Thoracic aorta (tissue), 2 donors: Measurements from ENCODE around the gene MPC1. TPM values are rescaled to one million over a fixed set of nuclear protein-coding genes. Genes with fewer than 3 reads are reported as not detected.

Experiments
- ATAC-seq: fragments of 150-250 bp; one replicate; pipeline ENCODE4 v1.8.0; 2017; ENCODE audit warnings: low read depth; ENCODE audit not compliant: insufficient number of reproducible peaks, low FRiP score
- DNase-seq: peaks from one replicate; pipeline ENCODE4 v3.0.0-alpha.2; 2020; ENCODE audit warnings: low spot score
- H3K27ac ChIP-seq, 2 donors: fragments of 200-600 bp; sonication (generic); 1 replicate in 1 of 2; 2 replicates in 1 of 2; pipeline ENCODE4 v1.5.1; 2016; ENCODE audit warnings: mild to moderate bottlenecking in 2 of 2, moderate library complexity in 2 of 2
- H3K27me3 ChIP-seq: fragments of 200-600 bp; sonication (generic); replicated peaks from 2 replicates; pipeline ENCODE4 v1.6.0; 2016; ENCODE audit warnings: mild to moderate bottlenecking; ENCODE audit not compliant: insufficient read depth
- H3K36me3 ChIP-seq: fragments of 200-600 bp; sonication (generic); one replicate; pipeline ENCODE4 v1.5.1; 2016
- H3K4me1 ChIP-seq, 2 donors: fragments of 200-600 bp; sonication (generic); 1 replicate in 1 of 2; 2 replicates in 1 of 2; pipeline versions ENCODE4 v1.5.1 to v1.6.0; 2016; ENCODE audit warnings: low read depth in 2 of 2, mild to moderate bottlenecking in 1 of 2; ENCODE audit not compliant: control insufficient read depth in 1 of 2
- H3K4me3 ChIP-seq: fragments of 200-600 bp; sonication (generic); 2 replicates; pipeline ENCODE4 v1.5.1; 2016; ENCODE audit warnings: mild to moderate bottlenecking
- H3K9me3 ChIP-seq: fragments of 200-600 bp; sonication (generic); 2 replicates; pipeline ENCODE4 v1.5.1; 2016
- CTCF ChIP-seq: fragments of 200-600 bp; sonication (generic); IDR thresholded peaks from one replicate; pipeline ENCODE4 v1.5.1; 2019; ENCODE audit warnings: antibody characterized with exemption
- total RNA-seq, 2 donors: library from RNA; depleted of rRNA; stranded (reverse); fragments of >200 nt; gene quantifications; one replicate each; pipeline versions ENCODE4 v1.1.0 to v1.2.3, GENCODE V29; 2016

MPC1 gene
- total RNA-seq, 2 donors from 2014 or later, result 43.8 to 56.0 TPM

GRCh38 chr6:166412156-166412910 lies 29.6 kb upstream of the MPC1 start:
- ATAC-seq, result no peak

GRCh38 chr6:166411721-166412151 lies 29.0 kb upstream of the MPC1 start:
- DNase-seq (no peak), ATAC-seq (no peak)
- no peak overlapping the region for H3K27ac ChIP-seq
- H3K4me1 ChIP-seq, result no peaks in the 10 kb centered on the region
- H3K9me3 ChIP-seq, result no peaks in the 10 kb centered on the region
- no peak overlapping the region for H3K4me3 ChIP-seq
- no peak for TF ChIP-seq CTCF
- peaks cover 5% of the 10 kb centered on the region for H3K36me3 ChIP-seq
- no peaks in the 10 kb centered on the region for H3K27me3 ChIP-seq

More at GRCh38 chr6:166412156-166412910, 29.6 kb upstream of the MPC1 start:
- no peaks in the 10 kb centered on the region for H3K9me3 ChIP-seq
- no peaks in the 10 kb centered on the region for H3K4me1 ChIP-seq
- no peak for DNase-seq
- H3K36me3 ChIP-seq, result peaks cover 5% of the 10 kb centered on the region
- no peaks in the 10 kb centered on the region for H3K27me3 ChIP-seq
- no peak for TF ChIP-seq CTCF
- no peak overlapping the region for H3K27ac ChIP-seq
- no peak overlapping the region for H3K4me3 ChIP-seq

GRCh38 chr6:166411271-166411670 lies 28.5 kb upstream of the MPC1 start:
- no peaks in the 10 kb centered on the region for H3K9me3 ChIP-seq
- no peaks in the 10 kb centered on the region for H3K4me1 ChIP-seq
- no peaks in the 10 kb centered on the region for H3K27me3 ChIP-seq
- no peak for DNase-seq
- H3K36me3 ChIP-seq, result peaks cover 5% of the 10 kb centered on the region
- TF ChIP-seq CTCF, result no peak
- ATAC-seq, result no peak
- no peak overlapping the region for H3K4me3 ChIP-seq
- H3K27ac ChIP-seq, result no peak overlapping the region

GRCh38 chr6:166410426-166410935 lies 27.7 kb upstream of the MPC1 start:
- Histone ChIP-seq H3K27me3 (no peaks in the 10 kb centered on the region), H3K36me3 (peaks cover 5% of the 10 kb centered on the region), H3K4me3 (no peak overlapping the region), H3K27ac (no peak overlapping the region), H3K4me1 (no peaks in the 10 kb centered on the region), H3K9me3 (no peaks in the 10 kb centered on the region)
- ATAC-seq (no peak), DNase-seq (no peak)
- no peak for TF ChIP-seq CTCF

GRCh38 chr6:166408936-166409755 lies 26.4 kb upstream of the MPC1 start:
- no peak for ATAC-seq
- no peak overlapping the region for H3K27ac ChIP-seq
- DNase-seq, result no peak
- H3K4me1 ChIP-seq, result no peaks in the 10 kb centered on the region
- TF ChIP-seq CTCF, result no peak
- H3K27me3 ChIP-seq, result no peaks in the 10 kb centered on the region
- H3K36me3 ChIP-seq, result peaks cover 5% of the 10 kb centered on the region
- no peaks in the 10 kb centered on the region for H3K9me3 ChIP-seq
- H3K4me3 ChIP-seq, result no peak overlapping the region
